GM10847 (cell line): Measurements from ENCODE around the gene NACC2.

Experiments used
- POLR2A ChIP-seq: IDR thresholded peaks from 2 replicates; pipeline ENCODE4 v1.6.1; 2011; ENCODE audit not compliant: insufficient read length; ENCODE audit errors: extremely low read depth

The NACC2 gene

GRCh38 chr9:136118320-136119060 lies 23.4 kb upstream of the NACC2 start, which contains the start of gene TMEM250:
Gene TMEM250 (minus strand): TSS chr9:136118875. CDS start chr9:136116900, 1,975 bp downstream.
- TF ChIP-seq POLR2A = peak; percentile 74

GRCh38 chr9:136117916-136118319 lies 22.8 kb upstream of the NACC2 start:
- TF ChIP-seq POLR2A = peak; percentile 21

GRCh38 chr9:136117291-136117915 lies 22.3 kb upstream of the NACC2 start:
- TF ChIP-seq POLR2A = no peak

GRCh38 chr9:136116360-136117098 lies 21.4 kb upstream of the NACC2 start:
- no peak for TF ChIP-seq POLR2A

GRCh38 chr9:136115641-136116359 lies 20.7 kb upstream of the NACC2 start:
- TF ChIP-seq POLR2A = no peak

GRCh38 chr9:136115206-136115605 lies 20.1 kb upstream of the NACC2 start:
- TF ChIP-seq POLR2A = no peak

GRCh38 chr9:136114610-136115009 lies 19.5 kb upstream of the NACC2 start:
- no peak for TF ChIP-seq POLR2A

- no peak for TF ChIP-seq POLR2A
Measured at GRCh38 chr9:136112541-136112940, 17.5 kb upstream of the NACC2 start.

GRCh38 chr9:136111910-136112309 lies 16.8 kb upstream of the NACC2 start:
- no peak for TF ChIP-seq POLR2A

GRCh38 chr9:136111190-136111589 lies 16.1 kb upstream of the NACC2 start:
- no peak for TF ChIP-seq POLR2A

GRCh38 chr9:136110082-136111061 lies 15.3 kb upstream of the NACC2 start:
- no peak for TF ChIP-seq POLR2A

- TF ChIP-seq POLR2A = peak; percentile 49
Measured at GRCh38 chr9:136109351-136110081, 14.4 kb upstream of the NACC2 start.

- no peak for TF ChIP-seq POLR2A
Measured at GRCh38 chr9:136108648-136109266, 13.7 kb upstream of the NACC2 start.
